ENCODE data around the gene SUCLA2. TPM values are rescaled to one million over a fixed set of nuclear protein-coding genes. Genes with fewer than 3 reads are reported as not detected.

SUCLA2 gene
- total RNA-seq (10 to 100 TPM in 5 of 6 donors, 1 to 10 TPM in 1; 9.8 to 20.7 (median 14.4) TPM), polyA plus RNA-seq (10 to 100 TPM; 10.5 to 20.6 TPM)

DNA sequence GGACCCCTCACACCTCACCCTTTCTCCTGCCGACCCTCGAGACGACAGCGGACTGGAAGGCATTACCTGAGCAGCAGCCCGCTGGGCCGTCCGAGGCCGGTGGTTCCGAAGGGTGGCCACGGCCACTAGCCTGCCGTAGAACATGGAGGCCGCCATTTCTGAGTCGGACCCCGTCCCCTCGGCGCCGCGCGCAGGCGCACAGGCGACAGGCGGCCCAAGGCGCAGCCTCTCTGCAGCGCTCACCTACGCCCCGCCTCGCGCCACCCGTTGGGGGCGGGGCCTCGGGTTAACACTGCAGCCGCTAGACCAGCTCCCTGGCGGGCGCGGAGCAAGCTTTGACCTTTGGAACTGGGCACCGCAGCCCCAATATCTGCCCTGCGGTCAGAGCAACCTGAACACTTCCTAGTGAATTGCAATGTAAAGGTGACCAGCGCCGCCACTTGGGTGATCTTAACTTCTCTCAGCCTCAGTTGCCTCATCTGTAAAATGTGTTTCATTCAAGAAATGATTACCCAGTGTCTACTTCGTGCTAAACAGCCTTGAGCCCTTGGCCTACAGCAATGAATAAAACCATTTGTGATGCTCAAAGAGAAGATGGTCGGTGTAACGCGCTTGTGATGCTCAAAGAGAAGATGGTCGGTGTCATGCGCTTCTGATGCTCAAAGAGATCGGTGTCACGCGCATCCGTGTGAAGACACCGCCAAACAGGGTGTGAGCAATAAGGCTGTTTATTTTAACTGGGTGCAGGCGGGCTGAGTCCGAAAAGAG lies at the start of gene SUCLA2:
SUCLA2 (minus strand) TSS at position 160 of the 768 bp plus-strand sequence; CDS start at position 156, 4 bp downstream.
- Histone ChIP-seq H3K4me1 (peaks cover 0 to 7% (median 5%) of the 10 kb centered on the region in 3 donors), H3K9me3 (no peaks in the 10 kb centered on the region), H3K4me3 (peak within 1 kb of the TSS; percentile 86 to 97 (median 92)), H3K27ac (peak within 1 kb of the TSS; percentile 38 to 60 (median 48)), H3K27me3 (no peaks in the 10 kb centered on the region), H3K36me3 (no peaks in the 10 kb centered on the region)
- intact Hi-C loops (cut with DNase I), result no loop called here
- peak; percentile 85 to 97 (median 92) for DNase-seq
- ATAC-seq, result peak; percentile 100
- no peak for FAIRE-seq
- 7% methylated on average over 42 to 52 of the region's 52 CpGs for WGBS, 2 donors
- TF ChIP-seq, protein P1, sequence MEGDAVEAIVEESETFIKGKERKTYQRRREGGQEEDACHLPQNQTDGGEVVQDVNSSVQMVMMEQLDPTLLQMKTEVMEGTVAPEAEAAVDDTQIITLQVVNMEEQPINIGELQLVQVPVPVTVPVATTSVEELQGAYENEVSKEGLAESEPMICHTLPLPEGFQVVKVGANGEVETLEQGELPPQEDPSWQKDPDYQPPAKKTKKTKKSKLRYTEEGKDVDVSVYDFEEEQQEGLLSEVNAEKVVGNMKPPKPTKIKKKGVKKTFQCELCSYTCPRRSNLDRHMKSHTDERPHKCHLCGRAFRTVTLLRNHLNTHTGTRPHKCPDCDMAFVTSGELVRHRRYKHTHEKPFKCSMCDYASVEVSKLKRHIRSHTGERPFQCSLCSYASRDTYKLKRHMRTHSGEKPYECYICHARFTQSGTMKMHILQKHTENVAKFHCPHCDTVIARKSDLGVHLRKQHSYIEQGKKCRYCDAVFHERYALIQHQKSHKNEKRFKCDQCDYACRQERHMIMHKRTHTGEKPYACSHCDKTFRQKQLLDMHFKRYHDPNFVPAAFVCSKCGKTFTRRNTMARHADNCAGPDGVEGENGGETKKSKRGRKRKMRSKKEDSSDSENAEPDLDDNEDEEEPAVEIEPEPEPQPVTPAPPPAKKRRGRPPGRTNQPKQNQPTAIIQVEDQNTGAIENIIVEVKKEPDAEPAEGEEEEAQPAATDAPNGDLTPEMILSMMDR (IDR thresholded peaks at IDR 0.05), result no peak

DNA sequence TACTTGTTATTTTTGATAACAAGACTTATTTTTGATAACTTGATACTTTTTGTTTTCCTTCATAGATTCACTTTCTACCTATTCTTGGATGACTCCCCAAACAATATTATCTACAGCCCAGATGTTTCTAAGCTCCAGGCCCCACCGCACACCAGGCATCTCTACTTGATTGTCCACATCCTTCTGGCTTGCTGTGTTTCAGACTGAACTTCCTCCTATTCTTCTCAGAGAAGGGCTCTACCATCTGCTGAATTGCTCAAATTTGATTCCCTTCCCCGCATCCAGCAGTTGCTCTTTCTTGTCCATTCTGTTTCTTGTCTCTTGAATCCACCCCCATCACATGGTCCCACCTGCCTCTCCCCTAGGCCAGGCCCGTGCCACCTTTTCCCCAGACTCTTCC lies 49.5 kb upstream of the SUCLA2 start:
- Histone ChIP-seq H3K4me3 (no peak overlapping the region), H3K9me3 (no peaks in the 10 kb centered on the region), H3K27me3 (no peaks in the 10 kb centered on the region), H3K36me3 (peaks cover 0 to 14% (median 0%) of the 10 kb centered on the region in 3 donors), H3K27ac (no peak overlapping the region), H3K4me1 (no peaks in the 10 kb centered on the region)
- intact Hi-C loops (cut with DNase I), result no loop called here
- 89 to 99% methylated on average over 3 of the region's 3 CpGs for WGBS, 2 donors
- TF ChIP-seq, protein P1 (IDR thresholded peaks at IDR 0.05), result no peak
- FAIRE-seq (no peak), DNase-seq (no peak), ATAC-seq (no peak)

DNA sequence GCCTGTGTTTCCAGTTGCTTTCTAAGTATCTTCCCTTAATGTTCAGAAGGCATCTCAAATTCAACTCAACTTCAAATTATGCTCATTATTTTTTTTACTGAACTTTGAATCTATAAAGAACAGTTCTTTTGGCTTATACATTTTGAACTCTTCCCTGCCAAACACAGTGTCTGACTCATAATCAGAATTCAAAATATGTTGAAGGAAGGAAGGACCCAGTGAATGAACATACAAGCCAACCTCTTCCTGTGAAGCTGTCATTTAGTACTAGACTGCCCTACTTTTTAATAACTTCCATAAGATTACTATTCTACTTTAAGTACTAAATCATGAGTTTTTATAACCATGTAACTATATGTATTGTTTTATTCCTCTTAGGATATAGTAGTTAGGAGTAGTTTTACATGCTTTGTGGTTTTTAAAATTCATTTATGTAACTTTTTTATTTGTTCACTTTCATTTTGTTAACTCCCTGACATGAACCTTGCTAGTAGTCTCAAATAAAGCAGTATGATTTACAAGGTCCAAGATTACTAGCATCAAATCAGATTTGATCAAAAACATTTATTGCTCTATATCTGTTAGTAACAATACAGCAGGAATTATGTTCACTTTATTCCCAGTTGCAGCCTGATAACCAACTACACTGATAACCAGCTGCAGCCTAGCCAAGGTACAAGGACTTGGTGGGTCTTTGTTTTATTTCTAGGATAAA lies 42.9 kb upstream of the SUCLA2 start:
- Histone ChIP-seq H3K4me1 (no peaks in the 10 kb centered on the region), H3K36me3 (no peaks in the 10 kb centered on the region), H3K9me3 (no peaks in the 10 kb centered on the region), H3K4me3 (no peak overlapping the region), H3K27ac (no peak overlapping the region), H3K27me3 (no peaks in the 10 kb centered on the region)
- TF ChIP-seq, protein P1 (IDR thresholded peaks at IDR 0.05), result no peak
- FAIRE-seq (no peak), ATAC-seq (no peak), DNase-seq (no peak)
- intact Hi-C loops (cut with DNase I), result no loop called here

DNA sequence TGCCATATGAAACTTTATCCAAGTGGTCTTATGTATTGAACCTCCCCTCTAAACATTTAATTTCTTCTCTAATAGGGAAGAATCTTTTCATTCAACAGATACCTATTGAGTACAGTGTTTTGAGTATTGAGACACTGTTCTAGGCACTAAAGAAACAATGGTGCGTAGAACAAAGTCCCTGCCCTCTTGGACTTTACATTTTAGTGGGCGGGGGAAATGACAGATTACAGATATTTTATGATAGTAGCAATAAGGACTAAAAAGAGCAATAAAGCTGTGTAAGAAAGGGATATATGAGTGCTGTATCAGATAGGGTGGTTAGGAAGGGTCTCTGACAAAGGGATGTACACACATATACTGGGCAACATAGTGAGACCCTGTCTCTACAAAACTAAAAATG lies 41.8 kb upstream of the SUCLA2 start:
- TF ChIP-seq, protein P1 (IDR thresholded peaks at IDR 0.05), result no peak
- H3K4me1 ChIP-seq, result no peaks in the 10 kb centered on the region
- no peak overlapping the region for H3K27ac ChIP-seq
- 95 to 100% methylated on average over 2 of the region's 2 CpGs for WGBS, 2 donors
- H3K4me3 ChIP-seq, result no peak overlapping the region
- no peaks in the 10 kb centered on the region for H3K27me3 ChIP-seq
- no peak for FAIRE-seq
- no peak for DNase-seq
- intact Hi-C loops (cut with DNase I), result no loop called here
- no peaks in the 10 kb centered on the region for H3K36me3 ChIP-seq
- H3K9me3 ChIP-seq, result no peaks in the 10 kb centered on the region
- no peak for ATAC-seq

All from pancreas (tissue), 10 donors.